OCI-LY1 (cell line): ENCODE measurements around the gene GMDS.

ENCODE experiments used
- H2AFZ ChIP-seq: fragments of 200-600 bp; sonication (generic), shearing (Covaris generic); 2 replicates; pipeline ENCODE4 v1.6.0; 2014; ENCODE audit warnings: antibody characterized with exemption, mild to moderate bottlenecking, low read length
- H3F3A ChIP-seq: fragments of 200-600 bp; sonication (generic), shearing (Covaris generic); 2 replicates; pipeline ENCODE4 v1.6.0; 2014; ENCODE audit warnings: mild to moderate bottlenecking, antibody characterized with exemption, low read length, moderate library complexity; ENCODE audit not compliant: insufficient read depth
- H3K27ac ChIP-seq: fragments of 200-600 bp; sonication (generic); 2 replicates; pipeline ENCODE4 v1.5.1; 2014; ENCODE audit warnings: low read length, mixed run types, mild to moderate bottlenecking, low read depth; ENCODE audit not compliant: poor library complexity, severe bottlenecking
- H3K27me3 ChIP-seq: fragments of 200-600 bp; sonication (generic); 2 replicates; pipeline ENCODE4 v1.6.0; 2014; ENCODE audit warnings: antibody characterized with exemption, mild to moderate bottlenecking, low read length, moderate library complexity; ENCODE audit not compliant: insufficient read depth
- H3K36me3 ChIP-seq: fragments of 200-600 bp; sonication (generic); 2 replicates; pipeline ENCODE4 v1.6.1; 2014; ENCODE audit warnings: mild to moderate bottlenecking, antibody characterized with exemption, low read length, moderate library complexity, mixed read lengths; ENCODE audit not compliant: insufficient read depth
- H3K4me1 ChIP-seq: fragments of 200-600 bp; sonication (generic); 2 replicates; pipeline ENCODE4 v1.5.1; 2014; ENCODE audit warnings: mild to moderate bottlenecking, low read length, moderate library complexity; ENCODE audit not compliant: insufficient read depth, severe bottlenecking
- H3K4me2 ChIP-seq: fragments of 200-600 bp; sonication (generic), shearing (Covaris generic); 2 replicates; pipeline ENCODE4 v1.6.1; 2014; ENCODE audit warnings: low read length
- H3K4me3 ChIP-seq: fragments of 200-600 bp; sonication (generic); 2 replicates; pipeline ENCODE4 v1.5.1; 2014; ENCODE audit warnings: low read length, low read depth, mild to moderate bottlenecking, mixed read lengths; ENCODE audit not compliant: poor library complexity, severe bottlenecking
- H3K79me2 ChIP-seq: fragments of 200-600 bp; shearing (Covaris generic); 2 replicates; pipeline ENCODE4 v1.6.1; 2016; ENCODE audit warnings: mixed run types, low read length, mixed read lengths; ENCODE audit not compliant: insufficient read depth
- H3K9ac ChIP-seq: fragments of 200-600 bp; sonication (generic), shearing (Covaris generic); 2 replicates; pipeline ENCODE4 v1.6.1; 2014; ENCODE audit warnings: mild to moderate bottlenecking, low read length, mixed read lengths
- H3K9me2 ChIP-seq: fragments of 200-600 bp; sonication (generic), shearing (Covaris generic); 2 replicates; pipeline ENCODE4 v1.6.1; 2014; ENCODE audit warnings: low read depth, mild to moderate bottlenecking, low read length, mixed read lengths
- H3K9me3 ChIP-seq: fragments of 200-600 bp; shearing (Covaris generic); 2 replicates; pipeline ENCODE4 v1.6.1; 2014; ENCODE audit warnings: low read length, mixed read lengths
- H4K20me1 ChIP-seq: fragments of 200-600 bp; sonication (generic), shearing (Covaris generic); 2 replicates; pipeline ENCODE4 v1.6.0; 2016; ENCODE audit warnings: mild to moderate bottlenecking, low read length; ENCODE audit not compliant: insufficient read depth
- CTCF ChIP-seq: fragments of 200-600 bp; sonication (generic), shearing (Covaris generic); IDR thresholded peaks from 2 replicates; pipeline ENCODE4 v1.5.1; 2017; ENCODE audit warnings: mild to moderate bottlenecking, antibody characterized with exemption, low read length, moderate library complexity, mixed read lengths
- EZH2 ChIP-seq: fragments of 200-600 bp; sonication (generic), shearing (Covaris generic); IDR thresholded peaks from 2 replicates; pipeline ENCODE4 v1.8.0; 2017; ENCODE audit warnings: borderline replicate concordance, mixed run types, mild to moderate bottlenecking, antibody characterized with exemption, low read length, moderate library complexity, mixed read lengths

The GMDS gene

DNA sequence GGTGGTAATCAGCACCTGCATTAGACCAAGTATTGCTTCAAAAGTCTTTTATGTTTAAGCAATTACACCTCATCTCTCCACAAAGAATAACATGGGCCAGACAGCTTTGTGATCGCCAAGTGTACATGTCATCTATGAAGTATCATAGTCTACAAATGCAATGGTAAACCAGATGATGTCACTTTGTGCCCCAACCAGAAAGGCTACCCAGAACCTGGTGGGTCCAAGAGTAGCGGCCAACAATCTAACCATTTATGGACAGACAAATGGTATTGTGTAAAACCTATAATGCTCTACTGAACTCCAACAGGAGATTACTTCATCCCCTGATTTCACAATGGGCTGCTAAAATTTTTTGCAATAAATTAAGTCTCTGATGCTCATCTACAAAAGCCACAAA is 295.9 kb downstream of the GMDS start:
- Histone ChIP-seq H3K36me3 (no peaks in the 10 kb centered on the region), H3K27me3 (no peaks in the 10 kb centered on the region), H3K79me2 (no peaks in the 10 kb centered on the region), H3K4me3 (no peak overlapping the region), H3K4me1 (no peaks in the 10 kb centered on the region), H2AFZ (no peak overlapping the region), H3K4me2 (no peak overlapping the region), H3F3A (no peaks in the 10 kb centered on the region), H3K9ac (no peak overlapping the region), H3K27ac (no peak overlapping the region), H4K20me1 (no peaks in the 10 kb centered on the region), H3K9me3 (no peaks in the 10 kb centered on the region), H3K9me2 (no peaks in the 10 kb centered on the region)
- no peak for TF ChIP-seq EZH2
- no peak for TF ChIP-seq CTCF

DNA sequence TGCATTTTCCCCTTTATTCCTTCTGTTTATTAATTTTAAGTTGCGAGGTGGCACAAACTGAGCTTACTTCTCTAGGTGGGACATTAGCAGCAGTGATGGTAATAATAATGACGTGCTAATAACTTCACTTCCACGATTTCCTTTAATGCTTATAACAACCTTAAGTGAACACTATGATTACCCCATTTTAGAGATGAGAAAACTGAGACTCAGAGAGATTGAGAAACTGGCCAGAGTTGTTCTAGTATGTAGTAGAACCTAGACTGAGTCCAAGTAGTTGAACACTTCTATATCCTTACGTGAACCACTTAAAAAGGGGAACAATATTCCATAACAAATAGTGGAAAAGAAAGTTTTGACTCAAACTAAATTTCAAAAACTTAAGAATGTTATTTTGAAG is 297.5 kb downstream of the GMDS start:
- Histone ChIP-seq H3K79me2 (no peaks in the 10 kb centered on the region), H3K9me3 (no peaks in the 10 kb centered on the region), H3K9ac (no peak overlapping the region), H3K4me3 (no peak overlapping the region), H3K36me3 (no peaks in the 10 kb centered on the region), H3K4me2 (no peak overlapping the region), H2AFZ (no peak overlapping the region), H3K27me3 (no peaks in the 10 kb centered on the region), H3K9me2 (no peaks in the 10 kb centered on the region), H3K27ac (no peak overlapping the region), H4K20me1 (no peaks in the 10 kb centered on the region), H3F3A (no peaks in the 10 kb centered on the region), H3K4me1 (peaks cover 10% of the 10 kb centered on the region)
- TF ChIP-seq CTCF (no peak), EZH2 (no peak)

GRCh38 chr6:1946583-1946982 is 298.8 kb downstream of the GMDS start:
- Histone ChIP-seq H3K9me3 (no peaks in the 10 kb centered on the region), H2AFZ (no peak overlapping the region), H3K36me3 (no peaks in the 10 kb centered on the region), H3K4me3 (no peak overlapping the region), H3F3A (no peaks in the 10 kb centered on the region), H3K27ac (no peak overlapping the region), H3K4me2 (no peak overlapping the region), H3K4me1 (peaks cover 23% of the 10 kb centered on the region), H3K79me2 (no peaks in the 10 kb centered on the region), H4K20me1 (no peaks in the 10 kb centered on the region), H3K27me3 (no peaks in the 10 kb centered on the region), H3K9me2 (no peaks in the 10 kb centered on the region), H3K9ac (no peak overlapping the region)
- TF ChIP-seq EZH2 (no peak), CTCF (no peak)
